GM11168 (cell line): ENCODE results near the gene WDR81.

Source experiments
- in situ Hi-C: fragments of 300-500 bp; cut with MboI; formaldehyde crosslinking; loops from one replicate; pipeline ENCODE4 v1.12.0; 2022; ENCODE audit warnings: low sequenced_read_pairs; ENCODE audit not compliant: unreplicated experiment

The WDR81 gene

DNA sequence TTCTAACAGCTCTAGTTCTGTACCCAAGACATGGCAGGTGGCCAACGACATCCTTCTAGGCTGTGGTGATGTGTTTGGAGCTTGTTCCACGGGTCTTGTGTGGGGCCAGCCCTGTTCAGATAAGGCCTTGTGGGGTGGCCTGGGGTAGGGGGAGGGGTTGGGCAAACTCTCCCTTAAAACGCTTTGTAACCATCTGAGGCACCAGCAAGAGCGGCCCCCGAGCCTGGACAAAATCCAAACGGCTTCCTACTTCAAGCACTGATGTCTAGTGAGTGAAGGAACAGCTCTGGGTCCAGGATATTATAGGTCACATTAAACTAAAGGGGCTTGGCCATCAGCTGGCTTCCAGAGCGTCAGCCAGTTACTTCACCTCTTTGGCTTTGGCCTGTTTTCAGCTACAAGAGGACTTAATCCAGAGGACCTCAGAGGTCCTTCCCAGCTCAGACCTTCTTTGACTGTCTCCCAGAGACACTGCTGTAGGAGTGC lies 49.2 kb downstream of the WDR81 start:
- in situ Hi-C loops, result no loop called here

DNA sequence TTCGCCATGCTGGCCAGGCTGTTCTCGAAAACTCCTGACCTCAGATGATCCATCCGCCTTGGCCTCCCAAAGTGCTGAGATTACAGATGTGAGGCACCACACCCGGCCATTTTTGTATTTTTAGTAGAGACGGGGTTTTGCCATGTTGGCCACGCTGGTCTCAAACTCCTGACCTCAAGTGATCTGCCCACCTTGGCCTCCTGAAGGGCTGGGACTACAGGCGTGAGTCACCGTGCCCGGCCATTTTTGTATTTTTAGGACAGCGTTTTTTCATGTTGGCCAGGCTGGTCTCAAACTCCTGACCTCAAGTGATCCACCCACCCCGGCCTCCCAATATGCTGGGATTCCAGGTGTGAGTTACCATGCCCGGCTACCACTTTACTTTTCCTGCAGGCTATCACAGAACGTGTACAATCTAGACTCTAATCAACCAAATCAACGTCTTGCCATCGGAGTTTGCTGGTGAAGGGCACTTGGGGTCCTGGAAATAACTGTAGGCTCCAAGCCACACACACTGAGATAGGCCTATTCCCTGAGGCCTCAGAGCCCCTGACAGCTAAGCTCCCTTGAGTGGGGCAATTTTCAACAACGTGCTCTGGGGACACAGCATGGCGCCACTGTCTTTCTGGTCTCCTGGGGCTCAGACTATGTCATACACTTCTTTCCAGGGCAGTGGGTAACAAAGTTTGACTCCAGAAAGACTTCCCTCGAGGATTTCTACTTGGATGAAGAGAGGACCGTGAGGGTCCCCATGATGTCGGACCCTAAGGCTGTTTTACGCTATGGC lies 50.1 kb downstream of the WDR81 start:
- in situ Hi-C loops, result no loop called here

DNA sequence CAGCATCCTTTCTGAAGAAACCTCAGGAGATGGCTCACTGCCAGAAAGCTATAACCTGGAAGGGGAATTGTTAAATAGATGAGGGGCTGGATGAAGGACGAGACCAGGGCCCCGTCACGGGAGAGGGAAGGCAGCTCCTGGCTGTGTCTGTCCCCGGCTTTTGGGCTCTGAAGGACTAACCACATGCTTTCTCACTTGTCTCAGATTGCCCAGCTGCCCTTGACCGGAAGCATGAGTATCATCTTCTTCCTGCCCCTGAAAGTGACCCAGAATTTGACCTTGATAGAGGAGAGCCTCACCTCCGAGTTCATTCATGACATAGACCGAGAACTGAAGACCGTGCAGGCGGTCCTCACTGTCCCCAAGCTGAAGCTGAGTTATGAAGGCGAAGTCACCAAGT lies 51.8 kb downstream of the WDR81 start:
- in situ Hi-C loops, result no loop called here

DNA sequence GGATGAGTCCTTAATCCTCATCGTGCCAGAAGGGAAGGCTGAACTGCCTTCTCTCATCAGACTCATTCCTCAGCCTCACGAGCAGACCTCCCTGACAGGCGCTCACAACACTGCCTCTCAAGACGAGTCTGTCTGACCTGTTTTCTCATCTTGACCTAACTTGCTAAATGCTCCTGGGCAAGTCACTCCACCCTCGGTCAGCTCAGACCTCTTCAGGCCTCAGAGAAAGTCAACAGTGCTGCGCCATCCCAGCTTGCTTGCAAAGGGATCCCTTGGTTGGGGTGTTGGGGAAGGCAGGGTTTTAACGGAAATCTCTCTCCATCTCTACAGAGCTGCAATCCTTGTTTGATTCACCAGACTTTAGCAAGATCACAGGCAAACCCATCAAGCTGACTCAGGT lies 52.4 kb downstream of the WDR81 start:
- in situ Hi-C loops, result no loop called here

DNA sequence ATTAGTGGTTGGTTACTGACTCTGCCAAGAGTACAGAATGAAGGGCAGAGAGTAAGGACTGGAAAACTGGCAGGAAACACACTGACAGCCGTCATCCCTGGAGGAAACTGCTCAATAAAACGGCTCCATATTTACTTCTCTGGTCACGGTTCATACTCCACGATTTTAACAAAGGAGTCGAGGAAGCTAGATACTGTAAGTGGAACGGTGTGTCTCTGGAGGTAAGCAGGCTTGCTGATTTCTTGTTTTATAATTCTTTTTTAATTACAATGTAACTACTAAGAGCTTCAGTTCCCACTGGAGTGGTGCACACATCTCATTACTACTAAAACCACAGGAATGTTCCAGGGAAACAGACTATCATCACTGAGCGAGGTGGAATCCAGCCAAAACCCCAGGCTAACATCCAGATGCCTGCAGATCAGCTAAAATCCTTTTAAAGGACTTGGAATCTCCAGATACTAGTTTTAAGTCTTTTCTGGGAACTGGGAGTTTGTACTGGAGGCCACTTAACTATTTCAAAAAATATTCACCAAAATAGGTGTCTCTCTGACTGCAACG lies 55.1 kb downstream of the WDR81 start:
- in situ Hi-C loops, result no loop called here

DNA sequence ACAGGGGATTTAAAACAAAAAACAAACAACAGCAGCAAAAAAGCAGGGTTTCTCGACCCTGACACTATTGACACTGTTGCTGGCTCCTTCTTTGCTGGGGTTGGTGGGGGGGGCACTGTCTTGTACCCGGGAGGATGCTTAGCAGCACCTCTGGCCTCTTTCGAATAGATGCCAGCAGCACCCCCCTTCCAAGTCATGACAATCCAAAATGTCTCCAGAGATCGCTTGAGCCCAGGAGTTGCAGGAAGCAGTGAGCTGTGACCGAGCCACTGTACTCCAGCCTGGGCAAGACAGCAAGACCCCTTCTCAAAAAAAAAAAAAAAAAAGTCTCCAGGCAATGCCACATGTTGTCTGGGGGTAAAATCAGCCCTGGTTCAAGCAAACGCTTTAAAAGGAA lies 57.7 kb downstream of the WDR81 start:
- in situ Hi-C loops, result no loop called here

DNA sequence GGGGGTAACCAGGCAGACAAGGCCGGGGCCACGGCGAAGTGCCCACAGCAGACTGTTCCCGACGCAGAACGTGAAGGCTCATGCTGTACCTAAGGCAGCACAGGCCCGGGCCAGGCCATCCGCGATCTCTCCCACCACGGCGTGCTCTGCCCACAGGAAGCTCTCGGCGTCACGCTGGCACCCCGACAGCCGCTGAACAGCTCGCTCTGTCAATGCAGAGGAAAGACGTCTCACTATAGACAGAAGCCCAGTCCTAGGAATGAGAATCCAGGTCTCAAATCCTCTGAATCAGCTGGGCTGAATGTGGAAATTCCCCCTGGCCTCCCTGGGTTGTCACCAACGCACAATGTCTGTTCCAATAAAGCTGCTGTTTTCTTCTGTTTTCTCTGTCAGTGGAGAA lies 58.8 kb downstream of the WDR81 start:
- in situ Hi-C loops, result no loop called here

DNA sequence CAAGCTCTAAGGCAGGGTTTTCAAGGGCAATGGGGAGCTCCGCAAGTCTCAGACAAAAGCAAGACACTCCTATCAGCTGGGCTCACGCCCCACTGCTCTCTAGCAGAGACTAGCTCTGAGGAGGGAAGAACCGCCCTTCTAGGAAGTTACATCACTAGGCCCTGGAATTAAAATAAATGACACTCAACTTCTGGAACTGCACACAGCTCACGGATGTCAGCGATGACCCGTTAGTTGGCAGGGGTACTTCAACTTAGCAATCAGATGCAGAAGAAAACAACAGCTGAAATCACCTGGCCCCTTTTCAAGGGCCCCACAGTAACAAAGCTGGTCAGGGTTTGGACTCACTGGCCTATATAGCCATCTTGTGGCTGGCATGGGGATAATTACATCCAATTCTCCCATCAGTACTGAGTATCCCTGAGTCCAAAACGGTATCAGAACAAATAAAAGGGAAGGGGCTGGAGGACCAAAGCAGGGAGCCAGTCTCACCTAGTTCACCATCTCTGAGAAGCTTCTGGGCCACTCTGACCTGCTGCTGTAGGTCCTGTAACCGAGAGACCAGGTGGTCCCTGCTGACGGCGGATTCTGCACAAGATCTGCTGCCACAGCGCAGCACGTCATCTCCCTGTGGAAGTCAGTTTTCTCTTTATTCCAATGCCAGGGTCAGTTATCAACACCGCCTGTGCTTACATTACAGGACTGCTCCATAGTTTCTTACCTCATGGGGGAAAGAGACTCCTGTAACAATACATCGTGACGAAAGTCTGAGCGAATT lies 59.5 kb downstream of the WDR81 start:
- in situ Hi-C loops, result no loop called here

DNA sequence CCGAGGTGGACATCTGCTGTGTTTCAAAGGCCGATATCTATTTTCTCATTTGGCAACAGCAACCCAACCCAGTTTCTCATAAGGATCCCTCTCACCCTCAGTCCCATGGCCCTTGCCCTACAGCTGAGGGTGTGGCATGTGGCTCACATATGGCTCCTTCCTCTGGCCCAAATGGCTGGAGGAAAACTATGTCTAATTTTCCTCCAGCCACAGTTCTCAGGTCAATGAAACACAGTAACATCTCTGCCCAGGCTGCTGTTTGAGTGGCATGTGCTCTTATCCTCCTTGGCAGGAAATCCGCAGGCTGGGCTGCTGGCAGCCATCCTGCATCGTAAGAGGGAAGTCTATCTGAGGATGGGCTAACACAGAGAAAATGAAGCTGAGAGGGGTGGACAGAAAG lies 61.4 kb downstream of the WDR81 start:
- in situ Hi-C loops, result no loop called here

DNA sequence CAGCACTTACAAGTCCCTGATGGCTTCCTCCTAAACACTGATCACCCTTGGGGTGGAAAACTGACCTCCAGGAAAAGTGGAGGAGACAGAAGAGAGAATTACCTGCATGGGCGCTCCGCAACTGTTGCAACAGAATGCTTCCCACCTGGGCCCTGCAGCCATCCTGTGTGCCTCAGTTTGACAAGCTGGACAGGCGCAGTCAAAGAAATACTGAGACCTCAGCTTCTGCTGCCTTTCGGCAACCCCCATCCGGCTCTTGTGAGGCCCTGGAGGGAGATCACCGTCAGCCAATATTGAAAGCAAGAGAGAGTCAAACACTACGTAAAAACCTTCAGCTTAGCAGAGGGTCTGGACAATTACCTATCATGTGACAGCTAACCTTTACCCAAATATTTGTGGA lies 62.2 kb downstream of the WDR81 start:
- in situ Hi-C loops, result no loop called here

DNA sequence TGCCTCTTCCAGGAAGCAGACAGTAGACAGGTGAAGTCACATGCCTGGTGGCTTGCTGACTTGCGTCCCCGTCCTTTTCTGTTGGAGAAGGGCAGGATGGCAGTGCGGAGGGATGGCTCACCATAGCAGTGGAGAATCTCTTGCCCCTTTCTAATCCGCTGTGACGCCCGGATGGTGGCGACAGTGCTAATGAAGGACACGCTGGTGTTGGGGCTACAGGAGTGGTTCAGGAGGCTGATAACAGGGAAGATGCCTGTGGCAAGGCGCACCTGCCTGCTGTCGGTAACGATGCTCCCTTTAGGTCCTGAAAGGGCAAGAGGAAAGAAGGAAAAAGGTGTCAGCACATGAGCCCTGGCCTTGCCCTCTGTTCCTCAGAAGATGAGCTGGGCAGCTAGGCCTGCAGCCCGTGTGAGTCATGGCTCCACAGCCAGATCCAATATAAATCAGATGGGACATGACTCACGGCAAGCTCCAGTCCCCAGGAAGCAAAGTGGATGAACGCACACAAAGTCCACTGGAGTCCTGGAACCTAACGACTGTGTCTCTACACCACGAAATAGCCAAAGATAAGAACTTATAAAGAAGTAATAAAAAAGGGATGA lies 62.9 kb downstream of the WDR81 start:
- in situ Hi-C loops, result no loop called here
